A673 (cell line): ENCODE measurements around the gene ROM1. TPM values are rescaled to one million over a fixed set of nuclear protein-coding genes. Genes with fewer than 3 reads are reported as not detected.

Experiments
- BruUV-seq: library from RNA; stranded (reverse); fragments of 400-500 nt; replicated peaks from 2 replicates; lab custom pipeline; 2021; lab: Mats Ljungman, UMichigan
- CTCF ChIA-PET: fragments of 300-600 bp; sonication (Branson Sonifier 250); formaldehyde crosslinking; loops from one replicate; lab custom pipeline; 2022; ENCODE audit warnings: antibody characterized with exemption; lab: Charles Lee
- POLR2A ChIA-PET: fragments of 300-600 bp; sonication (Branson Sonifier 250); formaldehyde crosslinking; loops from one replicate; lab custom pipeline; 2022; ENCODE audit warnings: antibody characterized with exemption; ENCODE audit not compliant: low non-redundant PET; lab: Charles Lee
- DNase-seq: peaks from one replicate; pipeline ENCODE4 v3.0.0-alpha.2; 2015; ENCODE audit warnings: low spot score
- H3K27ac ChIP-seq: fragments of 200-600 bp; sonication (generic); 2 replicates; pipeline ENCODE4 v1.5.1; 2016; ENCODE audit warnings: mixed run types, low read depth, mild to moderate bottlenecking, mixed read lengths, antibody characterized with exemption, low read length; ENCODE audit not compliant: poor library complexity, severe bottlenecking
- H3K27me3 ChIP-seq: fragments of 200-600 bp; sonication (generic); replicated peaks from 2 replicates; pipeline ENCODE4 v1.6.1; 2017; ENCODE audit warnings: mixed run types, low read depth, mild to moderate bottlenecking, mixed read lengths, antibody characterized with exemption, low read length; ENCODE audit not compliant: insufficient read depth, poor library complexity
- H3K36me3 ChIP-seq: fragments of 200-600 bp; sonication (generic); 2 replicates; pipeline ENCODE4 v1.6.1; 2016; ENCODE audit warnings: mixed run types, mild to moderate bottlenecking, mixed read lengths, antibody characterized with exemption, low read length; ENCODE audit not compliant: insufficient read depth, poor library complexity, severe bottlenecking
- H3K4me1 ChIP-seq: fragments of 200-600 bp; sonication (generic); 2 replicates; pipeline ENCODE4 v1.6.1; 2017; ENCODE audit warnings: mixed run types, mild to moderate bottlenecking, mixed read lengths, antibody characterized with exemption, low read length; ENCODE audit not compliant: insufficient read depth, poor library complexity, severe bottlenecking
- H3K4me3 ChIP-seq: fragments of 200-600 bp; sonication (generic); 2 replicates; pipeline ENCODE4 v1.5.1; 2016; ENCODE audit warnings: low read depth, mixed run types, mild to moderate bottlenecking, mixed read lengths, low read length; ENCODE audit not compliant: poor library complexity, severe bottlenecking
- H3K9me3 ChIP-seq: fragments of 200-600 bp; sonication (generic); 2 replicates; pipeline ENCODE4 v1.6.1; 2016; ENCODE audit warnings: mixed run types, low read depth, mild to moderate bottlenecking, mixed read lengths, antibody characterized with exemption, low read length; ENCODE audit not compliant: poor library complexity, severe bottlenecking
- EZH2 ChIP-seq: fragments of 200-600 bp; sonication (generic); IDR thresholded peaks from 2 replicates; pipeline ENCODE4 v1.6.1; 2017; ENCODE audit warnings: borderline replicate concordance, low read depth, mild to moderate bottlenecking, mixed read lengths, antibody characterized with exemption, low read length; ENCODE audit not compliant: poor library complexity, severe bottlenecking
- intact Hi-C: fragments of 100-400 bp; cut with micrococcal nuclease; formaldehyde crosslinking; loops from one replicate; pipeline ENCODE4 v1.10.0; 2022; ENCODE audit not compliant: unreplicated experiment
- total RNA-seq: library from RNA; stranded (reverse); gene quantifications from 2 replicates; pipeline ENCODE4 v1.2.3, GENCODE V29; 2021
- TF ChIP-seq, protein P1 (sequence below): fragments of 300-800, 200-600 bp; sonication (generic); conservative IDR thresholded peaks from 2 replicates; pipeline ENCODE4 v1.5.1; 2017; ENCODE audit warnings: low read depth, mild to moderate bottlenecking, antibody characterized with exemption, low read length, moderate library complexity, mixed read lengths

ROM1 gene
- total RNA-seq, 1 experiment from 2014 or later, result 1.1 TPM

DNA sequence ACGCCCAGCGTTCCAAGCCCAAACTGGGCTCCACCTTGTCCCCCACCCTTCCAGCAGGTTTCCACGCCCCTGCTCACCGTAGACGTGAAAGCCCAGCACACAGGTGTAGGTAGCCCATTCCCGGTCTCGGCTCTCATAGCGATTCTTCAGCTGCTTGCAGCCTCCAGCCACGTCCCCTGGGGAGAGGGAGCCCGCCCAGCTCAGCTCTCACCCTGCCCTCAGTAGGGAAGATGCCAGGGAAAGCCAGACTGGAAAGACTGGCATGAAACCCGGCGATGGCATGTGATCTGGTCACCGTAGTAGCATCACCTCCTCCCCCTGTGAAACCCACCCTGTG lies 10.0 kb upstream of the ROM1 start:
- intact Hi-C loops, result no loop called here
- CTCF ChIA-PET, result no interaction called here
- Histone ChIP-seq H3K9me3 (no peaks in the 10 kb centered on the region), H3K4me1 (peaks cover 28% of the 10 kb centered on the region), H3K36me3 (peaks cover 16% of the 10 kb centered on the region), H3K4me3 (no peak overlapping the region), H3K27ac (no peak overlapping the region), H3K27me3 (no peaks in the 10 kb centered on the region)
- POLR2A ChIA-PET, result interaction anchor here (0.5 kb wide), 1 partner anchor 66 kb away, joined by 3 read pairs; no protein-coding TSS in a partner anchor
- TF ChIP-seq EZH2, result no peak
- TF ChIP-seq, protein P1, sequence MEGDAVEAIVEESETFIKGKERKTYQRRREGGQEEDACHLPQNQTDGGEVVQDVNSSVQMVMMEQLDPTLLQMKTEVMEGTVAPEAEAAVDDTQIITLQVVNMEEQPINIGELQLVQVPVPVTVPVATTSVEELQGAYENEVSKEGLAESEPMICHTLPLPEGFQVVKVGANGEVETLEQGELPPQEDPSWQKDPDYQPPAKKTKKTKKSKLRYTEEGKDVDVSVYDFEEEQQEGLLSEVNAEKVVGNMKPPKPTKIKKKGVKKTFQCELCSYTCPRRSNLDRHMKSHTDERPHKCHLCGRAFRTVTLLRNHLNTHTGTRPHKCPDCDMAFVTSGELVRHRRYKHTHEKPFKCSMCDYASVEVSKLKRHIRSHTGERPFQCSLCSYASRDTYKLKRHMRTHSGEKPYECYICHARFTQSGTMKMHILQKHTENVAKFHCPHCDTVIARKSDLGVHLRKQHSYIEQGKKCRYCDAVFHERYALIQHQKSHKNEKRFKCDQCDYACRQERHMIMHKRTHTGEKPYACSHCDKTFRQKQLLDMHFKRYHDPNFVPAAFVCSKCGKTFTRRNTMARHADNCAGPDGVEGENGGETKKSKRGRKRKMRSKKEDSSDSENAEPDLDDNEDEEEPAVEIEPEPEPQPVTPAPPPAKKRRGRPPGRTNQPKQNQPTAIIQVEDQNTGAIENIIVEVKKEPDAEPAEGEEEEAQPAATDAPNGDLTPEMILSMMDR, result no peak
- no peak for DNase-seq
- no TSS peak for BruUV-seq

DNA sequence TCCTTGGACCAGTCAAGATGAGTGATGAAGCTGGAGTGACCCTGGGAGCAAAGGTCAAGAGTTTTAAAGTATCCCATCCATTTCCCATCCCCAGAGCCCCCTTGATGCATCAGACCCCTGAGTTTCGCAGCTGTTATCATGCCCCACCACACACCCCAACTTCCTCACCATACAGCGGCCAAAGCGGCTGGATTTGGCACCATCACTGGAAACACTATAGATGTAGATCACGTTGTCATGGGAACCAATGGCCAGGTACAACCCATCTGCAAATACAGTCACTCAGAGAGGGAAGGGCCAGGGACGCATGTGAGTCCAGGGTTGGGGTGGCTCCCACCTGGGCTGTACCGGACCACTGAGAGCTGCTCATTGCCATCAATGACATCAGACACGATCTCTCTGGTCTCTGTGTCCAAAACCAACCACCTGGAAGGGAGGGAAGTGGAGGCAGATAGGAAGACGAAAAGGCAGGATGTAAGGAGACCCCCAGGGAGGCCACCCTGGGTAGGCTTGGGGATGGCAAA lies 9.2 kb upstream of the ROM1 start:
- TF ChIP-seq, protein P1, result no peak
- TF ChIP-seq EZH2, result no peak
- no peak overlapping the region for H3K4me3 ChIP-seq
- H3K36me3 ChIP-seq, result peaks cover 8% of the 10 kb centered on the region
- DNase-seq, result no peak
- ChIA-PET CTCF (no interaction called here), POLR2A (interaction anchor here (0.6 kb wide), 1 partner anchor 30 kb away, joined by 3 read pairs; the partner anchor contains the start of gene EEF1G)
- intact Hi-C loops, result no loop called here
- H3K4me1 ChIP-seq, result peaks cover 21% of the 10 kb centered on the region
- no peaks in the 10 kb centered on the region for H3K9me3 ChIP-seq
- no peak overlapping the region for H3K27ac ChIP-seq
- no TSS peak for BruUV-seq
- H3K27me3 ChIP-seq, result no peaks in the 10 kb centered on the region

DNA sequence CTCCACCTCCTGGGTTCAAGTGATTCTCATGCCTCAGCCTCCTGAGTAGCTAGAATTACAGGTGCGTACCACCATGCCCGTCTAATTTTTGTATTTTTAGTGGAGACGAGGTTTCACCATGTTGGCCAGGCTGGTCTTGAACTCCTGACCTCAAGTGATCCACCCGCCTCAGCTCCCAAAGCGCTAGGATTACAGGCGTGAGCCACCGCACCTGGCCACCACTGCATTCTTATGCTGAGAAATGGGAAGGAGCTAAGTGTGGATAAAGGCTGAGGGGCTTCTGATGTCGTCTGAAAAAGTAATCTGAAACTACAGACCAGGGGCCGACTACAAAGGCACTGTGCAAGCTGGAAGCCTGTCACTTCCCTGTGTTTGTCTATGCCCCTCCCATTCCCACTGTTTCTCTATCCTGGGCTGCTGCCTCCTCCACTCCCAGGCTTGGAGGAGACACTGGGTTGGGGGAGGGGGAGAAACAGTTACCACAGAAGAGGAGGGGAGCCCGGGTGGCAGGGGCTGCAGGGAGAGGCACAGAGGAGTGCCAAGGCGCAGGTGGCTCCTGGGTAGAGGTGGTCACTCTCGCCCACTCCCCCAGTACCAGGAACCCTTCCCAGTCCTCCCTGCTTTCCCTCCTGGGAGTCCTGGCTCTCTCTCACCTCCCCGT lies 8.5 kb upstream of the ROM1 start:
- CTCF ChIA-PET, result no interaction called here
- Histone ChIP-seq H3K27me3 (no peaks in the 10 kb centered on the region), H3K4me3 (no peak overlapping the region), H3K27ac (peak overlapping the region; percentile 34), H3K9me3 (no peaks in the 10 kb centered on the region), H3K4me1 (peaks cover 16% of the 10 kb centered on the region), H3K36me3 (peaks cover 6% of the 10 kb centered on the region)
- POLR2A ChIA-PET, result no interaction called here
- intact Hi-C loops, result no loop called here
- no TSS peak for BruUV-seq
- TF ChIP-seq, protein P1, result no peak
- no peak for TF ChIP-seq EZH2
- DNase-seq, result peak; percentile 58
